HG02798 (cell line): Measurements from ENCODE around the gene NKAPD1.
"Not testable (repeated sequence)": the region's sequence is repeated elsewhere in the genome, so short reads cannot be mapped to it uniquely, and the experiment has no call there.

Experiments
- ATAC-seq: cut with Tn5 transposase; IDR thresholded peaks from one replicate; pipeline ENCODE4 v1.9.1; 2021; ENCODE audit warnings: mild to moderate bottlenecking; ENCODE audit not compliant: unreplicated experiment, poor library complexity

The NKAPD1 gene

GRCh38 chr11:112073941-112074811 is at the start of gene NKAPD1, which contains the start of gene PIH1D2:
NKAPD1 (plus strand) TSS chr11:112074299; CDS start chr11:112075575, 1,276 bp downstream.
PIH1D2 (minus strand) TSS chr11:112074017; CDS start chr11:112073174, 843 bp downstream.
- ATAC-seq = peak; percentile 91

GRCh38 chr11:112024773-112025678 is 49.1 kb upstream of the NKAPD1 start, which contains the start of gene DLAT:
DLAT (plus strand) TSS chr11:112025408; CDS start chr11:112025473, 65 bp downstream.
- peak; percentile 85 for ATAC-seq

GRCh38 chr11:112025707-112026106 is 48.4 kb upstream of the NKAPD1 start:
- ATAC-seq = no peak

- not testable (repeated sequence) for ATAC-seq
Observed at GRCh38 chr11:112026784-112027410, 47.2 kb upstream of the NKAPD1 start.

GRCh38 chr11:112029460-112029859 is 44.6 kb upstream of the NKAPD1 start:
- no peak for ATAC-seq

- no peak for ATAC-seq
Observed at GRCh38 chr11:112033902-112034301, 40.2 kb upstream of the NKAPD1 start.

- ATAC-seq = no peak
Observed at GRCh38 chr11:112037527-112037926, 36.6 kb upstream of the NKAPD1 start.

- ATAC-seq = no peak
Observed at GRCh38 chr11:112042161-112042960, 31.7 kb upstream of the NKAPD1 start.

- ATAC-seq = no peak
Observed at GRCh38 chr11:112042961-112043304, 31.2 kb upstream of the NKAPD1 start.

- no peak for ATAC-seq
Observed at GRCh38 chr11:112044961-112045360, 29.1 kb upstream of the NKAPD1 start.

GRCh38 chr11:112046647-112047046 is 27.5 kb upstream of the NKAPD1 start:
- ATAC-seq = not testable (repeated sequence)

GRCh38 chr11:112048256-112048655 is 25.8 kb upstream of the NKAPD1 start:
- ATAC-seq = not testable (repeated sequence)

- ATAC-seq = no peak
Observed at GRCh38 chr11:112049777-112050176, 24.3 kb upstream of the NKAPD1 start.

- peak; percentile 83 for ATAC-seq
Observed at GRCh38 chr11:112050721-112051120, 23.4 kb upstream of the NKAPD1 start.

GRCh38 chr11:112051768-112052167 is 22.3 kb upstream of the NKAPD1 start:
- peak; percentile 41 for ATAC-seq

- ATAC-seq = no peak
Observed at GRCh38 chr11:112057170-112057569, 16.9 kb upstream of the NKAPD1 start.

- ATAC-seq = no peak
Observed at GRCh38 chr11:112058103-112058502, 16.0 kb upstream of the NKAPD1 start.

GRCh38 chr11:112062923-112063322 is 11.2 kb upstream of the NKAPD1 start:
- no peak for ATAC-seq

- ATAC-seq = no peak
Observed at GRCh38 chr11:112082729-112083128, 8.6 kb downstream of the NKAPD1 start.
